ENCODE measurements around the gene CD55. TPM values are rescaled to one million over a fixed set of nuclear protein-coding genes. Genes with fewer than 3 reads are reported as not detected.

Gene CD55
- total RNA-seq, 1 donor from 2014 or later: 4.0 TPM

DNA sequence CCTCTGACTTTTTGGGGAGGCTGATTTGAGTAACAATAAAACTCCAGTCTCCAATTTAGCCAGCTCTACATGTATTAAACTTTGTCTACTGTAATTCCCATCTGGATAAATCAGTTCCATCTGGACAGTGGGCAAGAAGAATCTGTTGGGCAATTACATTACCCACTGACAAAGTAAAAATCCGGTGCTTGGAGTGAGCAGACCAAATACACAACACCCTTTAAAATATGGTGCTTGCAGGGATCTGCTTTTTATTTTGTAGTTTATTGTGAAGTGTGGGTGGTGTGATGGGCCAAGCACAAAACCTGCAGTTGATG, 8.9 kb upstream of the CD55 start:
- Mint-ChIP-seq H3K36me3 (ENCODE audit: low read depth) (no peaks in the 10 kb centered on the region), H3K4me1 (no peaks in the 10 kb centered on the region), H3K4me3 (no peak overlapping the region), H3K27ac (ENCODE audit: unreplicated experiment) (no peak overlapping the region), H3K27me3 (ENCODE audit: low read depth) (peaks cover 53% of the 10 kb centered on the region), H3K9me3 (no peaks in the 10 kb centered on the region)
- DNase-seq (ENCODE audit: low read depth, low spot score): no peak
- no peak for TF ChIP-seq CTCF (conservative IDR thresholded peaks at IDR 0.05)

GRCh38 chr1:207313131-207313530, 8.3 kb upstream of the CD55 start:
- Mint-ChIP-seq H3K4me3 (no peak overlapping the region), H3K27ac (ENCODE audit: unreplicated experiment) (no peak overlapping the region), H3K27me3 (ENCODE audit: low read depth) (peaks cover 59% of the 10 kb centered on the region), H3K4me1 (no peaks in the 10 kb centered on the region), H3K36me3 (ENCODE audit: low read depth) (no peaks in the 10 kb centered on the region), H3K9me3 (no peaks in the 10 kb centered on the region)
- DNase-seq (ENCODE audit: low read depth, low spot score): no peak
- no peak for TF ChIP-seq CTCF (conservative IDR thresholded peaks at IDR 0.05)

- no peaks in the 10 kb centered on the region for H3K4me1 Mint-ChIP-seq
- no peak for TF ChIP-seq CTCF (conservative IDR thresholded peaks at IDR 0.05)
- H3K4me3 Mint-ChIP-seq: no peak overlapping the region
- peaks cover 73% of the 10 kb centered on the region for H3K27me3 Mint-ChIP-seq (ENCODE audit: low read depth)
- H3K27ac Mint-ChIP-seq (ENCODE audit: unreplicated experiment): no peak overlapping the region
- no peaks in the 10 kb centered on the region for H3K9me3 Mint-ChIP-seq
- no peak for DNase-seq (ENCODE audit: low read depth, low spot score)
- no peaks in the 10 kb centered on the region for H3K36me3 Mint-ChIP-seq (ENCODE audit: low read depth)
Observed at GRCh38 chr1:207314816-207315215, 6.7 kb upstream of the CD55 start.

- Mint-ChIP-seq H3K36me3 (ENCODE audit: low read depth) (no peaks in the 10 kb centered on the region), H3K27ac (ENCODE audit: unreplicated experiment) (no peak overlapping the region), H3K4me3 (no peak overlapping the region), H3K27me3 (ENCODE audit: low read depth) (peaks cover 78% of the 10 kb centered on the region), H3K4me1 (no peaks in the 10 kb centered on the region), H3K9me3 (no peaks in the 10 kb centered on the region)
- no peak for DNase-seq (ENCODE audit: low read depth, low spot score)
- no peak for TF ChIP-seq CTCF (conservative IDR thresholded peaks at IDR 0.05)
Observed at GRCh38 chr1:207315435-207315834, 6.0 kb upstream of the CD55 start.

DNA sequence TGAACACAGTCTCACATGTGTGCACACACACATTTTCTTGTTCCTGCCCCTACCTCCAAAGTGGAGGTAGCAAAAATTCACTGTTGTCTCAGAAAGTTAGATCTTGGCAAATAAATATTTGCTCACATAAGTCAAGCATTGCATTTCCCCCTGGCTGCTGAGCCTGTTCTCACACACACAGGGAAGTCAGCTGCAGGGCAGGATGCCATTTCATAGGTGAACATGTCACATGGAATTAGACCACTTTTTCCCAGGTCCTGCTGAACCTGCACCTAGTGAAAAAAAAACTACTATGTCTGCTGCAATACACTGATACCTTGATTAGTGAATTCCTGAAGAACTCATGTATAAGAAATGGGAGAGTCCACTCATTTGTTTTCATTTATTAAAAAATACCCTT, 5.3 kb upstream of the CD55 start:
- Mint-ChIP-seq H3K4me1 (peaks cover 5% of the 10 kb centered on the region), H3K27ac (ENCODE audit: unreplicated experiment) (no peak overlapping the region), H3K27me3 (ENCODE audit: low read depth) (peaks cover 84% of the 10 kb centered on the region), H3K4me3 (no peak overlapping the region), H3K36me3 (ENCODE audit: low read depth) (no peaks in the 10 kb centered on the region), H3K9me3 (no peaks in the 10 kb centered on the region)
- DNase-seq (ENCODE audit: low read depth, low spot score): no peak
- no peak for TF ChIP-seq CTCF (conservative IDR thresholded peaks at IDR 0.05)

All from neural crest cell (in vitro differentiated cells).